K562 (cell line): Measurements from ENCODE around the gene ATRN. TPM values are rescaled to one million over a fixed set of nuclear protein-coding genes. Genes with fewer than 3 reads are reported as not detected.

ENCODE experiments used
- C11orf30 ChIP-seq: fragments of 450-650 bp; IDR thresholded peaks from 2 replicates; pipeline ENCODE4 v1.6.1; 2016; ENCODE audit warnings: low read depth, mild to moderate bottlenecking
- CREB3 ChIP-seq: fragments of 450-650 bp; conservative IDR thresholded peaks from 2 replicates; pipeline ENCODE4 v1.6.1; 2016; ENCODE audit warnings: missing genetic modification characterization, low read depth, mild to moderate bottlenecking, missing compliant biosample characterization, moderate library complexity
- ERF ChIP-seq: fragments of 450-650 bp; formaldehyde crosslinking; IDR thresholded peaks from 2 replicates; pipeline ENCODE4 v1.4.0; 2020; ENCODE audit warnings: mild to moderate bottlenecking, mixed read lengths
- ETV6 ChIP-seq, 3 experiments: fragments of 150-350 bp in 1 of 3; sonication (generic) in 1 of 3; formaldehyde crosslinking in 1 of 3; IDR thresholded peaks; 2 replicates each; pipeline versions ENCODE4 v1.6.1 to v1.8.0; 2014 to 2022; ENCODE audit warnings: borderline replicate concordance in 2 of 3, low read depth in 2 of 3, antibody characterized with exemption in 1 of 3, low read length in 1 of 3, mild to moderate bottlenecking in 1 of 3, missing genetic modification reagents in 1 of 3
- GABPA ChIP-seq: fragments of 200-800 bp; sonication (Bioruptor generic); conservative IDR thresholded peaks from 2 replicates; pipeline ENCODE4 v1.6.1; 2016; ENCODE audit warnings: low read depth, missing genetic modification characterization, missing compliant biosample characterization
- HCFC1 ChIP-seq: IDR thresholded peaks from 2 replicates; pipeline ENCODE4 v1.6.1; 2012; ENCODE audit warnings: low read depth, low read length, improper control_type of control experiment
- HNRNPL ChIP-seq: fragments of 200-400 bp; formaldehyde crosslinking; IDR thresholded peaks from 2 replicates; pipeline ENCODE4 v1.6.1; 2017; ENCODE audit warnings: low read depth, mild to moderate bottlenecking, low read length
- MECOM ChIP-seq: fragments of 250-450 bp; sonication (Bioruptor Pico); IDR thresholded peaks from 2 replicates; pipeline ENCODE4 v1.8.0; 2022; ENCODE audit warnings: inconsistent platforms
- NFRKB ChIP-seq: fragments of 450-650 bp; IDR thresholded peaks from 2 replicates; pipeline ENCODE4 v1.6.1; 2016; ENCODE audit warnings: low read depth
- PCBP2 ChIP-seq: fragments of 200-400 bp; formaldehyde crosslinking; IDR thresholded peaks from 2 replicates; pipeline ENCODE4 v1.6.1; 2018; ENCODE audit warnings: low read length, low read depth, mild to moderate bottlenecking, moderate library complexity; ENCODE audit not compliant: poor library complexity, severe bottlenecking
- POLR2B ChIP-seq: fragments of 450-650 bp; IDR thresholded peaks from 2 replicates; pipeline ENCODE4 v1.6.1; 2018; ENCODE audit warnings: low read depth; ENCODE audit not compliant: partially characterized antibody
- SFPQ ChIP-seq: fragments of 200-400 bp; formaldehyde crosslinking; IDR thresholded peaks from 2 replicates; pipeline ENCODE4 v1.6.1; 2017; ENCODE audit warnings: mild to moderate bottlenecking, low read depth, low read length, moderate library complexity
- SREBF1 ChIP-seq: fragments of 150-350 bp; IDR thresholded peaks from 2 replicates; pipeline ENCODE4 v1.6.1; 2014; ENCODE audit warnings: antibody characterized with exemption, low read depth, low read length, borderline replicate concordance
- XRCC3 ChIP-seq: fragments of 450-650 bp; IDR thresholded peaks from 2 replicates; pipeline ENCODE4 v1.6.1; 2017; ENCODE audit warnings: mild to moderate bottlenecking, moderate library complexity
- ZNF431 ChIP-seq: sonication (generic); formaldehyde crosslinking; IDR thresholded peaks from 2 replicates; pipeline ENCODE4 v1.8.0; 2022; ENCODE audit warnings: mild to moderate bottlenecking, missing genetic modification reagents
- ZNF740 ChIP-seq, 3 experiments: fragments of 200-800 bp in 1 of 3; sonication (Bioruptor generic) in 1 of 3; sonication (generic) in 1 of 3; formaldehyde crosslinking in 1 of 3; IDR thresholded peaks; 2 replicates each; pipeline versions ENCODE4 v1.6.1 to v1.8.0; 2016 to 2022; ENCODE audit warnings: mild to moderate bottlenecking in 2 of 3, missing compliant biosample characterization in 2 of 3, missing genetic modification characterization in 2 of 3, missing genetic modification reagents in 1 of 3
- polyA plus RNA-seq, 8 experiments: library from polyadenylated mRNA; depleted of rRNA in 4 of 8; stranded (reverse) in 5 of 8; unstranded in 3 of 8; fragments of >200 nt; fragmentation: Nextera tagmentation in 2 of 8; fragmentation: Illumina TruSeq in 1 of 8; extraction: Ambion mirVana in 2 of 8; extraction: Trizol in 1 of 8; gene quantifications; 2 replicates each; pipeline versions ENCODE4 v1.2.1 to v1.2.3, GENCODE V29; 2011 to 2014; ENCODE audit warnings: inconsistent platforms in 1 of 8, missing spikeins in 1 of 8
- total RNA-seq, 7 experiments: library from RNA; depleted of rRNA in 6 of 7; stranded (reverse); fragments of >200 nt in 6 of 7; fragmentation: Illumina TruSeq in 2 of 7; extraction: Trizol in 2 of 7; gene quantifications; 2 replicates each; pipeline versions ENCODE4 v1.2.1 to v1.2.3, GENCODE V29; 2011 to 2021; ENCODE audit warnings: low replicate concordance in 1 of 7

Gene ATRN
- total and polyA plus RNA-seq, 9 of the 15 experiments (the other 6 are each of a cell fraction or from before 2014, with no cell fraction given), result 0.69 to 16.5 (median 7.6) TPM

- TF ChIP-seq SFPQ, result no peak
- TF ChIP-seq ZNF740 (CRISPR knock-in tag; IDR thresholded peaks at IDR 0.05), result no peak
- TF ChIP-seq ZNF740 (tag; IDR thresholded peaks at IDR 0.05), result no peak
- TF ChIP-seq XRCC3, result no peak
- TF ChIP-seq PCBP2, result no peak
- no peak for TF ChIP-seq GABPA (tag)
- no peak for TF ChIP-seq POLR2B
- TF ChIP-seq ETV6 (IDR thresholded peaks at IDR 0.05; ENCODE audit: borderline replicate concordance in 1 of 2, low read depth in 2 of 2, low read length in 1 of 2), result no peak
- TF ChIP-seq ETV6 (CRISPR knock-in tag; IDR thresholded peaks at IDR 0.05; ENCODE audit: borderline replicate concordance), result no peak
- TF ChIP-seq SREBF1, result no peak
- no peak for TF ChIP-seq MECOM
- TF ChIP-seq C11orf30, result no peak
- TF ChIP-seq NFRKB, result no peak
- TF ChIP-seq CREB3 (tag), result no peak
- TF ChIP-seq ZNF431 (CRISPR knock-in tag), result no peak
- TF ChIP-seq HNRNPL, result no peak
- no peak for TF ChIP-seq ERF (CRISPR knock-in tag)
- no peak for TF ChIP-seq HCFC1
These were observed 115.3 kb downstream of the ATRN start (continued) for GRCh38 chr20:3586093-3586492.
